ENCODE results near the gene STMN1.
A peak's percentile ranks its signal among the peaks of the same experiment; 100 is the strongest.

Gene STMN1

DNA sequence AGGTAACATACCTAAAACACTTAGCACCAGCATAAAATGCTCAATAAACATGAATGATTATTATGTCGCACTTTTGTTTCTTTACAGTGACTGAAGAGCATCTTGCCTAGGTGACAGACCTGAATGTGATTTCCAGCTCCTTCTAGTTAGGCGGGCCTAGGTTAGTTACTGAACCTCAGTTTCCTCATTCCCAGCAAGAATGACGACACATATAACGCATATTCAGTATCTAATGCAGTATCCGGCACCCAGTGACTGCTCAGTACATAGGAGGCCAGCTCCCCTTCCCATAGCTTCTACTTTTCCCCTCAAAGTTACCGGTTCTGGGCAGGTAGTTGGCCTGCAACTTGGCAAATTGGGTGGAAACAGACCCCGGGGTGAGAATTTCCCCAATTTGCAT lies 47.7 kb downstream of the STMN1 start:
- peak overlapping the region; percentile 61 to 75 for H3K4me3 ChIP-seq (replicated peaks in 1 of 2; ENCODE audit: low read depth in 2 of 2, low read length in 2 of 2)
- DNase-seq (ENCODE audit: low read depth in 2 of 2) = no peak
- TF ChIP-seq, protein P1, sequence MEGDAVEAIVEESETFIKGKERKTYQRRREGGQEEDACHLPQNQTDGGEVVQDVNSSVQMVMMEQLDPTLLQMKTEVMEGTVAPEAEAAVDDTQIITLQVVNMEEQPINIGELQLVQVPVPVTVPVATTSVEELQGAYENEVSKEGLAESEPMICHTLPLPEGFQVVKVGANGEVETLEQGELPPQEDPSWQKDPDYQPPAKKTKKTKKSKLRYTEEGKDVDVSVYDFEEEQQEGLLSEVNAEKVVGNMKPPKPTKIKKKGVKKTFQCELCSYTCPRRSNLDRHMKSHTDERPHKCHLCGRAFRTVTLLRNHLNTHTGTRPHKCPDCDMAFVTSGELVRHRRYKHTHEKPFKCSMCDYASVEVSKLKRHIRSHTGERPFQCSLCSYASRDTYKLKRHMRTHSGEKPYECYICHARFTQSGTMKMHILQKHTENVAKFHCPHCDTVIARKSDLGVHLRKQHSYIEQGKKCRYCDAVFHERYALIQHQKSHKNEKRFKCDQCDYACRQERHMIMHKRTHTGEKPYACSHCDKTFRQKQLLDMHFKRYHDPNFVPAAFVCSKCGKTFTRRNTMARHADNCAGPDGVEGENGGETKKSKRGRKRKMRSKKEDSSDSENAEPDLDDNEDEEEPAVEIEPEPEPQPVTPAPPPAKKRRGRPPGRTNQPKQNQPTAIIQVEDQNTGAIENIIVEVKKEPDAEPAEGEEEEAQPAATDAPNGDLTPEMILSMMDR (IDR thresholded peaks at IDR 0.05; ENCODE audit: low read depth, low read length) = no peak

DNA sequence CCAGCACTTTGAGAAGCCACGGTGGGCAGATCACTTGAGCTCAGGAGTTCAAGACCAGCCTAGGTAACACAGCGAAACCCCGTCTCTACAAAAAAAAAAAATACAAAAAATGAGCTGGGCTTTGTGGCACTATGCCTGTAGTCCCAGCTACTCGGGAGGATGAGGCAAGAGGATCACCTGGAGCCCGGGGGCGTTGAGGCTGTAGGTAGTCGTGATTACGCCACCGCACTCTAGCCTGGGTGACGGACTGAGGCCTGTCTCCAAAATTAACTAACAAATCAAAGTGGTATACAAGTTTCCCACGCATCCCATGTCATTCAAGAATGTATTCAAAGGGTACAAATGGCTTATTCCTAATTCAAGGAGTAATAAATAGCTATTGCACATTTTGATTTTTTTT lies 49.4 kb downstream of the STMN1 start:
- H3K4me3 ChIP-seq (replicated peaks in 1 of 2; ENCODE audit: low read depth in 2 of 2, low read length in 2 of 2) = no peak overlapping the region
- TF ChIP-seq, protein P1 (IDR thresholded peaks at IDR 0.05; ENCODE audit: low read depth, low read length) = no peak
- DNase-seq (ENCODE audit: low read depth in 2 of 2) = no peak

DNA sequence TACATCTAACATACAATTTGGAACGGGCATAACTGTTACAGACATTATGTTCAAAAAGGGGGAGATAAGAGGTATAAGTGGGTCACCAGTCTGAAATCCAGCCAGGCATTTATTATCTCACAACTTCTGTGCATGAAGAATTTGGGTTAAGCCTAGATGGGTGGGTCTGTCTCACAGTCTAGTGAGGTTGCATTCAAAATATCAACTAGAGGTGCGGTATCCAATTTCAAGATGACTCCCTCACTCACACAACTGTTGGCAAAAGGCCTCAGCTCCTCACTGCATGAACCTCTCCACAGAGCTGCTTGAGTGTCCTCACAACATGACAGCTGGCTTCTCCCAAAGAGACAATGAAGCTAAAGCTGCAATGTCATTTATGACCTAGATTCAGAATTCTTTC lies 51.7 kb downstream of the STMN1 start:
- TF ChIP-seq, protein P1 (IDR thresholded peaks at IDR 0.05; ENCODE audit: low read depth, low read length) = no peak
- no peak for DNase-seq (ENCODE audit: low read depth in 2 of 2)
- H3K4me3 ChIP-seq (replicated peaks in 1 of 2; ENCODE audit: low read depth in 2 of 2, low read length in 2 of 2) = no peak overlapping the region

All from cardiac fibroblast (primary cell).